AG04450 (cell line): ENCODE measurements around the gene FAM20C. TPM values are rescaled to one million over a fixed set of nuclear protein-coding genes. Genes with fewer than 3 reads are reported as not detected.

ENCODE experiments used
- CTCF ChIA-PET: fragments of 300-600, 350-600 bp; formaldehyde crosslinking; extraction: SDS; loops from one replicate; lab custom pipeline; 2022; ENCODE audit warnings: antibody characterized with exemption, inconsistent platforms; lab: Charles Lee
- POLR2A ChIA-PET: fragments of 350-600 bp; formaldehyde crosslinking; extraction: SDS; loops from one replicate; lab custom pipeline; 2021; ENCODE audit warnings: antibody characterized with exemption, inconsistent platforms; lab: Yijun Ruan, JAX
- DNase-seq: peaks from one replicate; pipeline ENCODE4 v3.0.0-alpha.2; 2011; ENCODE audit warnings: low read depth, low spot score
- H3K27ac ChIP-seq: one replicate; pipeline ENCODE4 v1.5.1; 2012; ENCODE audit warnings: low read depth, low read length, control low read depth
- H3K27me3 ChIP-seq: one replicate; pipeline ENCODE4 v1.6.0; 2012; ENCODE audit warnings: low read length; ENCODE audit not compliant: control insufficient read depth, insufficient read depth
- H3K4me3 ChIP-seq: 2 replicates; pipeline ENCODE4 v1.5.1; 2011; ENCODE audit warnings: mild to moderate bottlenecking, low read depth, low read length, control low read depth
- H3K9me3 ChIP-seq: 2 replicates; pipeline ENCODE4 v1.5.1; 2012; ENCODE audit warnings: low read length; ENCODE audit not compliant: control insufficient read depth, insufficient read depth
- CTCF ChIP-seq: IDR thresholded peaks from 2 replicates; pipeline ENCODE4 v1.5.1; 2011; ENCODE audit warnings: low read depth, low read length, control low read depth, inconsistent platforms
- polyA plus RNA-seq: library from polyadenylated mRNA; depleted of rRNA; stranded (reverse); fragments of >200 nt; gene quantifications from 2 replicates; pipeline ENCODE4 v1.2.3, GENCODE V29; 2011

Gene FAM20C
- polyA plus RNA-seq, 1 experiment: 34.5 TPM

- Histone ChIP-seq H3K27me3 (peaks cover 5% of the 10 kb centered on the region), H3K27ac (no peak overlapping the region), H3K4me3 (no peak overlapping the region), H3K9me3 (peaks cover 30% of the 10 kb centered on the region)
- no peak for TF ChIP-seq CTCF
- POLR2A ChIA-PET: no interaction called here
- CTCF ChIA-PET: no interaction called here
- DNase-seq: no peak
Observed at GRCh38 chr7:300048-300447, 107.7 kb downstream of the FAM20C start.

- no peak for TF ChIP-seq CTCF
- H3K27me3 ChIP-seq: peaks cover 5% of the 10 kb centered on the region
- no peak overlapping the region for H3K27ac ChIP-seq
- H3K9me3 ChIP-seq: peaks cover 36% of the 10 kb centered on the region
- DNase-seq: no peak
- no peak overlapping the region for H3K4me3 ChIP-seq
- ChIA-PET CTCF (no interaction called here), POLR2A (no interaction called here)
Observed at GRCh38 chr7:300546-301290, 108.3 kb downstream of the FAM20C start.

- Histone ChIP-seq H3K9me3 (peaks cover 40% of the 10 kb centered on the region), H3K4me3 (no peak overlapping the region), H3K27ac (no peak overlapping the region), H3K27me3 (peaks cover 5% of the 10 kb centered on the region)
- POLR2A ChIA-PET: no interaction called here
- no peak for DNase-seq
- CTCF ChIA-PET: no interaction called here
- TF ChIP-seq CTCF: no peak
Observed at GRCh38 chr7:301291-302053, 109.1 kb downstream of the FAM20C start.

GRCh38 chr7:302054-302992 is 110.0 kb downstream of the FAM20C start:
- Histone ChIP-seq H3K27ac (no peak overlapping the region), H3K9me3 (peaks cover 46% of the 10 kb centered on the region), H3K4me3 (no peak overlapping the region), H3K27me3 (peaks cover 5% of the 10 kb centered on the region)
- TF ChIP-seq CTCF: no peak
- POLR2A ChIA-PET: no interaction called here
- CTCF ChIA-PET: no interaction called here
- no peak for DNase-seq
